OCI-M1 (cell line): ENCODE results near the gene CNTNAP4.

Experiments used
- DNase-seq: peaks from one replicate; lab custom pipeline; 2025; lab: John Stamatoyannopoulos, UW

The CNTNAP4 gene

GRCh38 chr16:76276745-76277438 is at the start of gene CNTNAP4:
Gene CNTNAP4, plus strand, starts transcription at chr16:76277401. Its CDS starts 262 bp downstream, at chr16:76277663.
- no peak for DNase-seq

GRCh38 chr16:76228546-76229146 is 48.6 kb upstream of the CNTNAP4 start:
- no peak for DNase-seq

GRCh38 chr16:76232704-76233103 is 44.5 kb upstream of the CNTNAP4 start:
- DNase-seq: no peak

- DNase-seq: no peak
These were observed 42.2 kb upstream of the CNTNAP4 start for GRCh38 chr16:76235025-76235424.

- DNase-seq: no peak
These were observed 41.8 kb upstream of the CNTNAP4 start for GRCh38 chr16:76235426-76235825.

- DNase-seq: no peak
These were observed 39.7 kb upstream of the CNTNAP4 start for GRCh38 chr16:76237471-76237870.

GRCh38 chr16:76241755-76242154 is 35.4 kb upstream of the CNTNAP4 start:
- no peak for DNase-seq

GRCh38 chr16:76243620-76244019 is 33.6 kb upstream of the CNTNAP4 start:
- DNase-seq: no peak

GRCh38 chr16:76246587-76246986 is 30.6 kb upstream of the CNTNAP4 start:
- no peak for DNase-seq

- DNase-seq: peak; percentile 89
These were observed 11.7 kb upstream of the CNTNAP4 start for GRCh38 chr16:76265434-76266045.

- DNase-seq: no peak
These were observed 8.4 kb upstream of the CNTNAP4 start for GRCh38 chr16:76268824-76269223.

- no peak for DNase-seq
These were observed 344 bp downstream of the CNTNAP4 start for GRCh38 chr16:76277460-76278030.

- no peak for DNase-seq
These were observed 885 bp downstream of the CNTNAP4 start for GRCh38 chr16:76278086-76278485.

- peak; percentile 84 for DNase-seq
These were observed 1.8 kb downstream of the CNTNAP4 start for GRCh38 chr16:76278980-76279379.

GRCh38 chr16:76280421-76281215 is 3.4 kb downstream of the CNTNAP4 start:
- DNase-seq: no peak

GRCh38 chr16:76287466-76287865 is 10.3 kb downstream of the CNTNAP4 start:
- no peak for DNase-seq

GRCh38 chr16:76292218-76292617 is 15.0 kb downstream of the CNTNAP4 start:
- no peak for DNase-seq

GRCh38 chr16:76293980-76294379 is 16.8 kb downstream of the CNTNAP4 start:
- peak; percentile 75 for DNase-seq

- peak; percentile 46 for DNase-seq
These were observed 17.4 kb downstream of the CNTNAP4 start for GRCh38 chr16:76294396-76295214.

- no peak for DNase-seq
These were observed 20.7 kb downstream of the CNTNAP4 start for GRCh38 chr16:76297941-76298340.

GRCh38 chr16:76303637-76304314 is 26.6 kb downstream of the CNTNAP4 start:
- DNase-seq: peak; percentile 74
